Superior temporal gyrus (tissue), 1 donor: ENCODE measurements around the gene SZT2.

Experiments used
- DNase-seq: peaks from one replicate; pipeline ENCODE4 v3.0.0-alpha.2; 2016; ENCODE audit errors: extremely low spot score

Gene SZT2

DNA sequence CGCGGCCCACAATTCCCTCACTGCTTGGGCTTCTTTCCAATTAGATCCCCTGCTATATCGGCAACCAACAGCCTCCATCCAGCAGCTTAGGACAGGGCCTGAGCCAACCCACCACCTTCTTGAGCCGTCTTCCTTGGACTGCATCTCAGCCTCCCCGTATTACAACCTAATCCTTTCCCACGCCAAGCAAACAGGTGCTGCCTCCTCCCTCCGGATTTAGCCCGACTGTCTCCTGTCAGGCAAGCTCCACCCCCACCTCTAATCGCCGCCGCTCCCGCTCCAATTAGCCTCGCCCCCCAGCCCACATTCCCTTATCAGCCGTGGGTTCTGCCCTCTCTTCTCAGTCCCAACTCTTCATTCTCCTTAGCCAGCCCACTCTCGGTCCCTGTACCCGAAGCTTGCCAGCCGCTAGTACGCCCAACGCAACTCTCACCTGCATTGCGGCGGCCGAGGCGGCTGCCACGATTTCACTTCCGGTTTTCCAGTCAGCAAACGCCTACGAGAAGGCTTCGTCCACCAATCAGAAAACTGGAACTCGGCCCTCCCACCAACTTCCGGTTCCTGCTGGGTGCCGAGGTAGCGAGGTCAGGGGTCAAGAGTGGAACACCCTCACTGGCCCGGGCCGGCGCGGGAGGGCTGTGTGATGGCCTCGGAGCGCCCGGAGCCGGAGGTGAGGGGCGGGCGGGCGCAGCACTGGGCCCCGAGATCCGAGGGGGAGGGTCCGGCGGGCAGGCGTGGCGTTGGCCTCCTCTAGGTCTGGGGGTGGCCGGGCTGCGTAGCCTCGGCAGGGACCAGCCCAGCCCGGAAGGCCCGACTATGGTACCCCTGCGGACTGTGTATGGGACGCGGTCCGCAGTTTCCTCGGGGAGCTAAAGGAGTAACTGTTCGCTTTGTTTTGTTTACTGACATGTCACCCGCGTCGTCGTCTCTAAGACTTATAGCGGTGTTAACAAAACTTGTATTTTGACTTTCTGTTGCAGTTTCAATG, at the start of gene SZT2, which contains the start of gene MED8:
Gene SZT2 (plus strand): TSS at position 574 of the 988 bp plus-strand sequence. CDS start 70 bp downstream, at position 644.
Gene MED8 (minus strand): TSS at position 475 of the 988 bp plus-strand sequence. CDS start 36 bp downstream, at position 439.
- peak; percentile 99 for DNase-seq

DNA sequence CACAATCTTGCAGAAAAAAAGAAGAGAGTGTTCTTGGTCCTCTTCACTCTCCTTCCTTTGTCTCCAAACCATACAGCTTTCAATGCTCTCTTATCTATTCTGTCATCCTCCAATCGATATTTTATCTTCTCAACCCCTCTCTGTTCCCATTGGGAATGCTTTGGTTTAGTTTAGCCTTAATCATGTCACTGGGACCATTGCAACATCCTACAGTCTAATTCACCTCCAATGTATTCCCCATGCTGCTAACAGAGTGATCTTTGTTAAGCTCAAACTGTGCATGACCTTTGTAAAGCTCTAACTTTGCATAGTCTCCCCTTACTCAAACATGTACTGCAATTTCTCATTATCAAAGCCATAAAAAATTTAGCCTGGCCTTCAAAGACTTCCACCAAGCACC, 49.1 kb upstream of the SZT2 start:
- no peak for DNase-seq

DNA sequence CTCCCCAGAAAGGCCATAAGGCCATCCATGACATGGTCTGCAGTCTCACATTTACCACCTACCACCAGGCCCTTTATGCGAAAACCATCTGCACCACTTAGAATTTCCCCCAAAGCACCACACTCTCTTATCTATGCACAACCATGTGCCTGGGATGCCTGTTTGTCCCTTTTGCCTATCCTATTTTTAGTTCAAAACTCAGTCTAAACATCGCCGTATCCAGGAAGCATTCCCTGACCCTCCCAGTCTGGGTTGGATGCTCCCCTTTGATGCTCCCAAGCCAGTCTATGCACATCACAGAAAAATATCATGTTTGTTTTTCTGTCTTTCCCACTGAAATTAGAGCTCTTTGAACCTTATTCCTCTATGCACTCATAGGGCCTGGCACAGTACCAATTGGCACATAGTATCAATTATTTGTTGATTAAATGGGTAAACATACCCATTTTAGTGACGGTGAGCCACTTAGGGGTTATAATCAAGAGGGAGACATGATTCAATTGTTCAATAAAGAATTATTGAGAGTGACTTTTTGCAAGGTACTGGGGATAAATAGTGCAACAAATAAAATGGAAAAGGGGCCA, 45.3 kb upstream of the SZT2 start:
- no peak for DNase-seq

DNA sequence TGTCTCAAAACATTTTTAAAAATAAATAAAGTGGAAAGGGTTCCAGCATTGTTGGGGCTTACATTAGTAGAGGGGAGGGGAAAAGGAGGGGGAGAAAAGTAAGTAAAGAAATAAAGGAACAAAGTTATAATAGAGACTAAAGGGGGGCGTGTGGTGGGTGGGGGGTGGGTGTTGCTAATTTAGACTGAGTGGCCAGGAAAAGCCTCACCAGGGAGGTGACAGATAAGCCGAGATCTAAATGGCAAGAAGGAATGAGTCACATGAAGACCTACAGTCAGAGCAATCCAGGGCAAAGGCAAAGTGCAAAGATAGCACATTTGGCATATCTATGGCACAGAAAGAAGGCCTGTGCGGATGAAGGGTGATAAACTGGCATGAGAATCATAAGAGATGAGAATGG, 44.6 kb upstream of the SZT2 start:
- DNase-seq = no peak

DNA sequence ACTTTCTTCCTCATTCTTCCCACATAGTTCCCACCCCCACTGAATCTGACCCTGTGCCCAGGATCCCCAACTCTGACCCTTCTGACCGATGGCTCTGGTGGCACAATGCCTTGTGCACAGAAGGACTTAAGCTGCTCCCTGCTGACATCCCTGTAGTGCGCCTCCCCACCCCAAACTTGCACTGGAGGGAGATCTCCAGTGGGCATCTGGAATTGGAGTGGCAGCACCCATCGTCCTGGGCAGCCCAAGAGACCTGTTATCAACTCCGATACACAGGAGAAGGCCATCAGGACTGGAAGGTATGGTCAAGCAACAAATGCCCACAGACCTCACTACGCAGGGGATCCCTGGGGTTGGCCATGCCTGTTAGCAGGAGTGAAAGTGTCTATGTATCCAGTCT, 43.1 kb upstream of the SZT2 start:
- DNase-seq = no peak

DNA sequence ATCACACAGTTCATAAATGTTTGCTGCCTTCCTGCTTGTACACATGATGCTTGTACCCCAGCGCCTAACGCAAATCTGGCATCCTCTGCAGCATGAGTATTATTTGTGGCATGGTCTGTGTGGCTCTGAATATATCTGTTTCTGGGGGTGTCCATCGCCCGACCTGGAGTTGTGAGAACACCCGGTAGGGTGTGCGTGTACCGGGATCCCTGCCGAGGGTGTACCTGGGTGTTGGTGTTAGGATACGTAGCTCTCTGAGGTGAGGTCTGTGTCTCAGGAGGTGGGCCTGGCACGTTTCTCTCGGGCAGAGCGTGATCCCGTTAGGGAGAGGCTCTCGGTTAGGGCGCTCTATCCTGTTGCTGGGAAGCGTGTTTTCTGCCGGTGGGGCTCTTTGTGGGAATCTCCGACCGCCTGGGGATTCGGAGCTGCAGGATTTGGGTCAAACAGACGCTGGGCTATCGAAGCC, 41.3 kb upstream of the SZT2 start:
- DNase-seq = peak; percentile 26

DNA sequence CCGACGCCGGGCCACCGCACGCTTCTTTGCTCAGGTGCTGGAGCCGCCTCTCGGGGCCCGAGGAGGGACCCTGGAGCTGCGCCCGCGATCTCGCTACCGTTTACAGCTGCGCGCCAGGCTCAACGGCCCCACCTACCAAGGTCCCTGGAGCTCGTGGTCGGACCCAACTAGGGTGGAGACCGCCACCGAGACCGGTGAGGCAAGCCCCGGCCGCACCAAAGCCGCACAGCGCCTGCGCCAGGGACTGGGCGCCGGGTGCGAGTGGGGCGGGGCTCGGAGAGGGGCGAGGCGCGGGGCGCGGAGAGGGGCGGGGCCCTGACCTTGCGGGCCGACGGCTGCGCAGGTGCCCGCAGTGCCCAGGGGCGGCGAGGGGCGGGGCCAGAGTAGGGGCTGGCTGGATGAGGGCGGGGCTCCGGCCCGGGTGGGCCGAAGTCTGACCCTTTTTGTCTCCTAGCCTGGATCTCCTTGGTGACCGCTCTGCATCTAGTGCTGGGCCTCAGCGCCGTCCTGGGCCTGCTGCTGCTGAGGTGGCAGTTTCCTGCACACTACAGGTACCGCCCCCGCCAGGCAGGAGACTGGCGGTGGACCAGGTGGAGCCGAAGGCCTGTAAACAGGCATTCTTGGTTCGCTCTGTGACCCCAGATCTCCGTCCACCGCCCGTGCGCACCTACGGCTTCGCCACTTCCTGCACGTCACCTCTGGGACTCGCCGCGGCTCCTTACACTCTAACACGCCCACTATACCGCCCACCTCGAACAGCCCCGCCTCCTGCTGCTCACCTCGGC, 40.7 kb upstream of the SZT2 start:
- DNase-seq = peak; percentile 35

DNA sequence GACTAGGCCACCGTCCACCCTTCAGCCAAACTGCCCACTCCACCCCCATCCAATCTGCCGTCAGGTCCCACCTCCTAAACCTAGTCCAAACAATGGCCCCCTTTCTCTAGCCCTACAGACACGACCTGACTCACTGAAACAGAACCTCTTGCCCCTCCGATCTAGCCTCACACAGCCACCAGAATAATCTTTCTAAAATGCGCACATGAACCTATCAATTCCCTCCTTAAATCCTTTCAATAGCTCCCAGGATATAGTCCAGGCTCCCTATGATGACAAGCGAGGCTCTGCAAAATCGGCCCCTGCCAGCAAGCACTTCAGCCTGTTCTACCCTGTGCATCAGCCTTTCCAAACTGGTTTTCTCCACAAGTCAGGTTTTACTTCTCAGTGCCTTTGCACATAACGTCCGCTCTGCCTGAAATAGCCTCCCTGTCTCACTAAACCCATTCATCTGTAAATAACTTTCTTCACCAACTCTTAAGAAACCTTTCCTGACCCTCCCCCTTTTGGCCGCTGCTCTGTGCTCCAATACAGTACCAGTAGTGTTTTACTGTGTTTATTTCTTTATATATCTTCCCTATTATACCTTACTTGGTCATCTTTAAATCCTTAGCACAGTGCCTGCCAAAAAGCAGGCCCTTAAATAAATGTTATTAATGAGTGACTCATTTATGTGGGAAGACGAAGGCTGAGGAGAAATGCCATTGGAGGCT, 39.9 kb upstream of the SZT2 start:
- DNase-seq = peak; percentile 47

DNA sequence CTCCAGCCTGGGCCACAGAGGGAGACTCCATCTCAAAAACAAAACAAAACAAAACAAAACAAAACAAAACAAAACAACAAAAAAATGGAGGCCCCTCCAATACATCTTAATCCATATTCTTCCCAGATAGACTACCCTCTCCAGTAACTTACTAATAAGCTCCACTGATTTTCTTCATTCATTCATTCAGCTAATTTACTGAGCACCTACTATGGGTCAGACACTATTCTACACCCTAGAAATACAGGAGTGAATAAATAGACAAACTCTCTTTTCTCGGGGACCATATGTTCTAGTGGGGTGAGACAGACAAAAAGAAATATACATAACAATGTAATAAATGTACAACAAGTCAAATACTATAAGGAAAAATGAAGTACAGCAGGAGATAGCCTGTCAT, 38.7 kb upstream of the SZT2 start:
- no peak for DNase-seq

DNA sequence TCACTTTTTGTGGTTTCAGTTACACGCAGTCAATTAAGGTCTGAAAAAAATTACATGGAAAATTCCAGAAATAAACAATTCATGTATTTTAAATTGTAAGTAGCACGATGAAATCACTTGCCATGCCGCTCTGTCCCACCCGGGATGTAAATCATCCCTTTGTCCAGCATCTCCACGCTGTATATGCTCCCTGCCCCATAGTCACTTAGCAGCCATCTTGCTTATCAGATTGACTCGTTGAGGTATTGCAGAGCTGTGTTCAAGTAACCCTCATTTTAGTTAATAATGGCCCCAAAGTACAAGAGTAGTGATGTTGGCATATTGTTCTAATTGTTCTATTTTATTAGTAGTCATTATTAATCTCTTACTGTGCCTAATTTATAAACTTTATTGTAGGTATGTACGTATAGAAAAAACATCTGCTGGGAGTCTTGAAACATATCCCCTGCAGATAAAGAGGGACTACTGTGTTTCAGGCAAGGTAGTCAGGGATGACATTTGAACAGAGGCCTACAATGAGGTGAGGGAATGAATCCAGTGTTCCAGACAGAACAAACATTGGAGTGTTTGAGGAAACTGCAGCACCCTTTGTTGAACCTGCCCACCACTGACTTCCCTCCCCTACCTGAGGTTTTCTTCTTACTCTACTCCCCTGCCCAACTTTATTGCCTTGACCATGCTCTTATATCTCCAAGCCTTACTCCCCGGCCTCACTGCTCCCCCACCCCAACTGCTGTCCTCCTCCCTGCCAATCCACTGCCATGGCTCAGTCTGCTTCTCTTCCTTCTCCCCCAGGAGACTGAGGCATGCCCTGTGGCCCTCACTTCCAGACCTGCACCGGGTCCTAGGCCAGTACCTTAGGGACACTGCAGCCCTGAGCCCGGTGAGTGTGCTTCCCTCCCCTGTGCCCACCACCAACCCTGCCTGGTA, 38.0 kb upstream of the SZT2 start:
- no peak for DNase-seq

DNA sequence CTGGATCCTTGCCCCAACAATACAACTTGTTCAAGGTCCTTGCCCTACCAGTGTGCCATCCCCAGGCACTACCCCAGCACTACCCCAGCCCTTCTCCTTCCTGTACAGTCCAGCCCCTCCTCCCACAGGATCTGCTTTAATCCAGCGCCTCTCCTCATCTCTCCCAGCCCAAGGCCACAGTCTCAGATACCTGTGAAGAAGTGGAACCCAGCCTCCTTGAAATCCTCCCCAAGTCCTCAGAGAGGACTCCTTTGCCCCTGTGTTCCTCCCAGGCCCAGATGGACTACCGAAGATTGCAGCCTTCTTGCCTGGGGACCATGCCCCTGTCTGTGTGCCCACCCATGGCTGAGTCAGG, 37.4 kb upstream of the SZT2 start:
- DNase-seq = no peak

DNA sequence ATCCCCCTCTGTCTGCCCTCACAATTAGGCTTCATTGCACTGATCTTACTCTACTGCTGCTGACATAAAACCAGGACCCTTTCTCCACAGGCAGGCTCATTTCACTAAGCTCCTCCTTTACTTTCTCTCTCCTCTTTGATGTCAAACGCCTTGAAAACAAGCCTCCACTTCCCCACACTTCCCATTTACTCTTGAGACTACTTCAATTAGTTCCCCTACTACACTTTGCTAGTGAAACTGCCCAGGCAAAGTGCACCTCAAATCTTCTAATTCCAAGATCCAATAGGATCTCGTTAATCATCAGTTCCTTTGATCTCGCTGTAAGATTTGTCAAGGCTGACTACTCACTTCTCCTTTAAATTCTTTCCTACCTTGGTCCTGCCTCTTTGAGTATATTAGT, 36.8 kb upstream of the SZT2 start:
- DNase-seq = no peak

DNA sequence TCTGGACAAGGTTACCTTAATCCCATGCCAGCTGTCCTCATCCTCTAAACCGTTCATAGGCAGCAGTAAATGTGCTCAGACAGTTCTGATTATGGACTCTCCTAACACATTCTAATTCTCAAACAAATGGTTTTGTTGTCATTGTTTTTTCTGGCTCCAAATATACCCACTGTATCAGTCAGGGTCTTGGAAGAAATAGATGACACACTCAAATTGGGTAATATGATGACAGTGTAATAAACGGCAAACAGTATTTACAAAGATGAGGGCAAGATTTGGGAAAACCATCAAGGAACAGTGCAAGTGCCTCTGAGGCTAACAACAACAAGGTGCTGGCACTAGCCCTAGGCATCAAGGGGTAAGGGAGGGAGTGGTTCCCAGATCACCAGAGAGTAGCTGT, 35.2 kb upstream of the SZT2 start:
- no peak for DNase-seq

DNA sequence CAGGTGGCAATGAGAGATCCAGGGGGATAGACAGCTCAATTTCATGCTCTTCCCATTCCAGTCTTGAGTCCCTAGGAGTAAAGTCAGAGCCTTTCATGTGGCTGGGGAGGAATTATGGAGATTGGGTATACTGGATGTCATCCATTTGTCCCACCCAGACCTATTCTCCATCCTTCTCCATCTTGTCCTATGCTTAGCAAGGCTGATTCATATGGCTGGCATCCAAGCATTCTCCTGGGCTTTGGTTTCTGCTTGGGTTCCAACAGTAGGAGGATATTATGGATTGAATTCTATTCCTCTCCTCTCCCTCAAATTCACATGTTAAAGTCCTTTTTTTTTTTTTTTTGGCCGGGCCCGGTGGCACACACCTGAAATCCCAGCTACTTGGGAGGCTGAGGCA, 34.8 kb upstream of the SZT2 start:
- no peak for DNase-seq

DNA sequence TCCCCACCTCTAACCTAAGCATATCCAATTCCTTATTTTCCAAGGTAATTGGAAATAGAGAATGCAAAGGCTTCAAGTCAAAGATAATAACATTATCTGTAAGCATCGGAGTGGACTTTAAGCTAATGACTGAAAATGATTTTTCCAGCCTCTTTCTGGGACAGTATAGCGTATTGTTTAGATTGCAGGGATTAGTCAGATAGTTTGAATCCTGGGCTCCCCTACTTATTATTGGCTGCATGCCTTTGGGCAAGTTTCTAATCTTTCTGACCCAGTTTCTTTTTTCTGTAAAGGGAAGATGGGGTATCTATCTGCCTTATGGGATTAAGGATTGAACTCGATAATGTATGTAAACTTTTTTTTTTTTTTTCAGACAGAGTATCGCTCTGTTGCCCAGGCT, 32.4 kb upstream of the SZT2 start:
- DNase-seq = no peak

DNA sequence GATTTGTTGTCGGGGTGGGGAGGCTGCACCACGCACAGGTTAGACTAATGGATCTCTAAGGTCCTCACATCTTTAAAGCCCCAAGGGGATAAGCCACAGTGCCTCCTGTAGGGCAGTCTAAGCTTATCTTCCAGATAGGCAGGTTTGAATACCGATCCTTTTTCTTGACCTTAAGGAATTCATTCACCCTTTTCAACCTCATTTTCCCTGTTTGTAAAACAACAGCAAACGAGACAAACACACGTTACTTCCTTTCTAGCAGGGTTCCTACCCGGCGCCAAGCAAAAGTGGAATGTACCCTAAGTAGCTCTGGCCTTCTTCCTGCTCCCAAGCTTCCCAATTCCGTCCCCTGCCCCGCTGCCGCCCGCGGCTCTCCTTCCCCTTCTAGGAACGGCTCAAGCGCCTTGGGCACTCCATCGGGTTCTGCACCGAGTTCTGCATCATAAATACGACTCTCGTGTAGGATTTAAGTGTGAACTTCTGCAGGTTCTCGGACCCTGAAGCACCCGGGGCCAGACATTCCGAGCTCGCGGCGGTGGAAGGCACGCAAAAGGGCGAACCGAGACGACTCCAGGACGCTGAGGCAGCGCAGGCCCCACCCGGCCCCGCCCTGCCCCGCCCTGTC, 31.5 kb upstream of the SZT2 start:
- DNase-seq = peak; percentile 60

DNA sequence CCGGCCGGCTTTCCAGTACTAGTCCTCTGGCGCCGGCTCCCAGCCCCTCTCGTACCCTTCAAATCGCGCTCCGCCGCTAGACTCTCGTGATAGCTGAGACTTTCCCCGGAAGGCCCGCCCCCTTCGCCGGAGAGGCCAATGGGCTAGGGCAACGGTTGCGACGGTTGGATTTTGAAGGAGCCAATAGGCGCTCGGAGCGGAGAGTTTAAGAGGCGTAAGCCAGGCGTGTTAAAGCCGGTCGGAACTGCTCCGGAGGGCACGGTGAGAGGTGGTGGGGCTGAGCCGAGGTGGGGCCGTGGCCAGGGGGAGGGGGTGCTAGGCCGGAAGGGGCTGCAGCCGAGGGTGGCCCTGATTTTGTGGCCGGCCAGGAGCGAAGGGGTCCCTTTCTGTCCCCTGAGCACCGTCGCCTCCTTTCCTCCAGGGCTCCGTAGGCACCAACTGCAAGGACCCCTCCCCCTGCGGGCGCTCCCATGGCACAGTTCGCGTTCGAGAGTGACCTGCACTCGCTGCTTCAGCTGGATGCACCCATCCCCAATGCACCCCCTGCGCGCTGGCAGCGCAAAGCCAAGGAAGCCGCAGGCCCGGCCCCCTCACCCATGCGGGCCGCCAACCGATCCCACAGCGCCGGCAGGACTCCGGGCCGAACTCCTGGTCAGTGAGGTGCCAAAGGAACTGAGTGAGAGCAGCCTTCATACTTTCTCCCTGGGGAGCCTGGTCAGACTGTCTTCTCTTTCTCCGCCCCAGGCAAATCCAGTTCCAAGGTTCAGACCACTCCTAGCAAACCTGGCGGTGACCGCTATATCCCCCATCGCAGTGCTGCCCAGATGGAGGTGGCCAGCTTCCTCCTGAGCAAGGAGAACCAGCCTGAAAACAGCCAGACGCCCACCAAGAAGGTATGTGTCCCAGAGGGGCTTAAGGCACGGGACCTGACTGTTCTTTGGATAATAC, 30.7 kb upstream of the SZT2 start, which contains the start of gene CDC20:
Gene CDC20 (plus strand): TSS at position 236 of the 948 bp plus-strand sequence. CDS start 235 bp downstream, at position 471.
- DNase-seq = peak; percentile 99

DNA sequence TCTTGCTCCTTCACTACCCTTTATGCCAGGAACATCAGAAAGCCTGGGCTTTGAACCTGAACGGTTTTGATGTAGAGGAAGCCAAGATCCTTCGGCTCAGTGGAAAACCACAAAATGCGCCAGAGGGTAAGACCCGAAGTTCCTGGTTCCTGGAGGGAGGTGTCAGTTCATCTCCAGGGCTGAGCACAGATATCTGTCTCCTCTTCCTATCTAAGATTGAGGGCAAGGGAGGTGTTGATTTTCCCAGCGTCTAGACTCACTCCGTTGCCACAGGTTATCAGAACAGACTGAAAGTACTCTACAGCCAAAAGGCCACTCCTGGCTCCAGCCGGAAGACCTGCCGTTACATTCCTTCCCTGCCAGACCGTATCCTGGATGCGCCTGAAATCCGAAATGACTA, 30.0 kb upstream of the SZT2 start:
- no peak for DNase-seq

DNA sequence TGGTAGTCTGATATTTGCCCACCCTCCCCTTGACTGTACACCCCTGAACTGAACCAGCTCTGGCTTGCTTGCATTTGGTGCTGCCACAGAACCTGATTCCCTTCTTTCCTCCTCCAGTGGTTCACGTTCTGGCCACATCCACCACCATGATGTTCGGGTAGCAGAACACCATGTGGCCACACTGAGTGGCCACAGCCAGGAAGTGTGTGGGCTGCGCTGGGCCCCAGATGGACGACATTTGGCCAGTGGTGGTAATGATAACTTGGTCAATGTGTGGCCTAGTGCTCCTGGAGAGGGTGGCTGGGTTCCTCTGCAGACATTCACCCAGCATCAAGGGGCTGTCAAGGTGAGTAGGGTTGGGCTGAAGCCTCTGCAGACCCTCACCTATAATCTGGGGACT, 29.1 kb upstream of the SZT2 start:
- DNase-seq = no peak
